GM18499 (cell line): ENCODE results near the gene NAGPA.
A peak's percentile ranks its signal among the peaks of the same experiment; 100 is the strongest.
"Not testable (repeated sequence)": the region's sequence is repeated elsewhere in the genome, so short reads cannot be mapped to it uniquely, and the experiment has no call there.

Source experiments
- ATAC-seq: cut with Tn5 transposase; IDR thresholded peaks from one replicate; pipeline ENCODE4 v1.9.1; 2021; ENCODE audit warnings: moderate number of reproducible peaks; ENCODE audit not compliant: insufficient read depth, unreplicated experiment

NAGPA gene

GRCh38 chr16:5033256-5034166 is at the start of gene NAGPA:
TSS of gene NAGPA (minus strand) at chr16:5033935. CDS start at chr16:5033914, 21 bp downstream.
- no peak for ATAC-seq

GRCh38 chr16:5080996-5081395 is 47.3 kb upstream of the NAGPA start:
- ATAC-seq, result not testable (repeated sequence)

GRCh38 chr16:5080461-5080860 is 46.7 kb upstream of the NAGPA start:
- not testable (repeated sequence) for ATAC-seq

GRCh38 chr16:5078626-5079025 is 44.9 kb upstream of the NAGPA start:
- ATAC-seq, result no peak

- no peak for ATAC-seq
Measured at GRCh38 chr16:5077304-5077703, 43.6 kb upstream of the NAGPA start.

- ATAC-seq, result no peak
Measured at GRCh38 chr16:5075637-5076036, 41.9 kb upstream of the NAGPA start.

- not testable (repeated sequence) for ATAC-seq
Measured at GRCh38 chr16:5073771-5074170, 40.0 kb upstream of the NAGPA start.

GRCh38 chr16:5073279-5073629 is 39.5 kb upstream of the NAGPA start:
- no peak for ATAC-seq

- ATAC-seq, result no peak
Measured at GRCh38 chr16:5072334-5073278, 38.9 kb upstream of the NAGPA start.

- ATAC-seq, result peak; percentile 74
Measured at GRCh38 chr16:5071681-5072333, 38.1 kb upstream of the NAGPA start, which contains the start of gene ALG1. TSS of gene ALG1 (plus strand) at chr16:5071843. CDS start at chr16:5071850, 7 bp downstream.

GRCh38 chr16:5071341-5071680 is 37.6 kb upstream of the NAGPA start:
- no peak for ATAC-seq

- no peak for ATAC-seq
Measured at GRCh38 chr16:5070431-5071186, 36.9 kb upstream of the NAGPA start.

- no peak for ATAC-seq
Measured at GRCh38 chr16:5069854-5070253, 36.1 kb upstream of the NAGPA start.

GRCh38 chr16:5069048-5069447 is 35.3 kb upstream of the NAGPA start:
- no peak for ATAC-seq

- ATAC-seq, result no peak
Measured at GRCh38 chr16:5066511-5066910, 32.8 kb upstream of the NAGPA start.

- ATAC-seq, result no peak
Measured at GRCh38 chr16:5065813-5066212, 32.1 kb upstream of the NAGPA start, which contains the start of gene C16orf89. TSS of gene C16orf89 (minus strand) at chr16:5065956. CDS start at chr16:5065908, 48 bp downstream.

- ATAC-seq, result no peak
Measured at GRCh38 chr16:5065326-5065725, 31.6 kb upstream of the NAGPA start.

- ATAC-seq, result no peak
Measured at GRCh38 chr16:5064915-5065314, 31.2 kb upstream of the NAGPA start.
